ENCODE data around the gene NLRP13.

NLRP13 gene, protein sequence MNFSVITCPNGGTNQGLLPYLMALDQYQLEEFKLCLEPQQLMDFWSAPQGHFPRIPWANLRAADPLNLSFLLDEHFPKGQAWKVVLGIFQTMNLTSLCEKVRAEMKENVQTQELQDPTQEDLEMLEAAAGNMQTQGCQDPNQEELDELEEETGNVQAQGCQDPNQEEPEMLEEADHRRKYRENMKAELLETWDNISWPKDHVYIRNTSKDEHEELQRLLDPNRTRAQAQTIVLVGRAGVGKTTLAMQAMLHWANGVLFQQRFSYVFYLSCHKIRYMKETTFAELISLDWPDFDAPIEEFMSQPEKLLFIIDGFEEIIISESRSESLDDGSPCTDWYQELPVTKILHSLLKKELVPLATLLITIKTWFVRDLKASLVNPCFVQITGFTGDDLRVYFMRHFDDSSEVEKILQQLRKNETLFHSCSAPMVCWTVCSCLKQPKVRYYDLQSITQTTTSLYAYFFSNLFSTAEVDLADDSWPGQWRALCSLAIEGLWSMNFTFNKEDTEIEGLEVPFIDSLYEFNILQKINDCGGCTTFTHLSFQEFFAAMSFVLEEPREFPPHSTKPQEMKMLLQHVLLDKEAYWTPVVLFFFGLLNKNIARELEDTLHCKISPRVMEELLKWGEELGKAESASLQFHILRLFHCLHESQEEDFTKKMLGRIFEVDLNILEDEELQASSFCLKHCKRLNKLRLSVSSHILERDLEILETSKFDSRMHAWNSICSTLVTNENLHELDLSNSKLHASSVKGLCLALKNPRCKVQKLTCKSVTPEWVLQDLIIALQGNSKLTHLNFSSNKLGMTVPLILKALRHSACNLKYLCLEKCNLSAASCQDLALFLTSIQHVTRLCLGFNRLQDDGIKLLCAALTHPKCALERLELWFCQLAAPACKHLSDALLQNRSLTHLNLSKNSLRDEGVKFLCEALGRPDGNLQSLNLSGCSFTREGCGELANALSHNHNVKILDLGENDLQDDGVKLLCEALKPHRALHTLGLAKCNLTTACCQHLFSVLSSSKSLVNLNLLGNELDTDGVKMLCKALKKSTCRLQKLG

DNA sequence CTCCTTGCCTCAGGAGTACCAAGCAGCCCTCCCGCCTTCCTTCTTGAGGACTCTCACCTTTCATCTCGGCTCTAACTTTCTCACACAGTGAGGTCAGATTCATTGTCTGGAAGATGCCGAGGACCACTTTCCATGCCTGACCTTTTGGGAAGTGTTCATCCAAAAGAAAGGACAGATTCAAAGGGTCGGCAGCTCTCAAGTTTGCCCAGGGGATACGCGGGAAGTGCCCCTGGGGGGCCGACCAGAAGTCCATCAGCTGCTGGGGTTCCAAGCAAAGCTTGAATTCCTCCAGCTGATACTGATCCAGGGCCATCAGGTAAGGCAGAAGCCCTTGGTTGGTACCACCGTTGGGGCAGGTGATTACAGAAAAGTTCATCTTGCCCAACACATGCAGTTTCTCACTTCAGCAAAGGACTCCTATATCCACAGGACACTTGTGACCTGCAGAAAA lies at the start of gene NLRP13:
Gene NLRP13, minus strand, starts transcription at position 401 of the 451 bp plus-strand sequence. Its CDS starts 25 bp downstream, at position 376.
- DNase-seq (ENCODE audit: insufficient read length, low spot score) (no peak), FAIRE-seq (no peak)
- TF ChIP-seq, protein P1, sequence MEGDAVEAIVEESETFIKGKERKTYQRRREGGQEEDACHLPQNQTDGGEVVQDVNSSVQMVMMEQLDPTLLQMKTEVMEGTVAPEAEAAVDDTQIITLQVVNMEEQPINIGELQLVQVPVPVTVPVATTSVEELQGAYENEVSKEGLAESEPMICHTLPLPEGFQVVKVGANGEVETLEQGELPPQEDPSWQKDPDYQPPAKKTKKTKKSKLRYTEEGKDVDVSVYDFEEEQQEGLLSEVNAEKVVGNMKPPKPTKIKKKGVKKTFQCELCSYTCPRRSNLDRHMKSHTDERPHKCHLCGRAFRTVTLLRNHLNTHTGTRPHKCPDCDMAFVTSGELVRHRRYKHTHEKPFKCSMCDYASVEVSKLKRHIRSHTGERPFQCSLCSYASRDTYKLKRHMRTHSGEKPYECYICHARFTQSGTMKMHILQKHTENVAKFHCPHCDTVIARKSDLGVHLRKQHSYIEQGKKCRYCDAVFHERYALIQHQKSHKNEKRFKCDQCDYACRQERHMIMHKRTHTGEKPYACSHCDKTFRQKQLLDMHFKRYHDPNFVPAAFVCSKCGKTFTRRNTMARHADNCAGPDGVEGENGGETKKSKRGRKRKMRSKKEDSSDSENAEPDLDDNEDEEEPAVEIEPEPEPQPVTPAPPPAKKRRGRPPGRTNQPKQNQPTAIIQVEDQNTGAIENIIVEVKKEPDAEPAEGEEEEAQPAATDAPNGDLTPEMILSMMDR (IDR thresholded peaks at IDR 0.05; ENCODE audit: insufficient read depth, missing control alignments) = no peak

DNA sequence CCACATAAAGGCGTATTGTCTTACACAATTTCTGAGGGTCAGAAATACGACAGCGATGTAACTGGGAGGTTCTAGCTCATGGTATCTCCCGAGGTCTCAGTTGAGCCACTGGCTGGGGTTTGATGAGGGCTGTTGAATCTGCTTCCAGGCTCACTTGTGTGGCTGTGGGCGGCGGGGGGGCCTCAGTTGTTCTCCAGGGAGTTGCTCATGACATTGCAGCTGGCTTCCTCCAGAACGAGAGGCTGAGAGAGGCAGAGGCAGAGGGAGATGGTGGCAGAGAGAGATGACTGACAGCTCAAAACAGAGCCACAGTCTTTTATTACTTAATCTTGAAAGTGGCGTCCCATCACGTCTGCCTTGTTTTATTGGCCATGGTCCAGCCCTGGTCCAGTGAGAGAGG lies 48.3 kb upstream of the NLRP13 start:
- TF ChIP-seq, protein P1 (IDR thresholded peaks at IDR 0.05; ENCODE audit: insufficient read depth, missing control alignments) = no peak
- DNase-seq (ENCODE audit: insufficient read length, low spot score) (no peak), FAIRE-seq (no peak)

DNA sequence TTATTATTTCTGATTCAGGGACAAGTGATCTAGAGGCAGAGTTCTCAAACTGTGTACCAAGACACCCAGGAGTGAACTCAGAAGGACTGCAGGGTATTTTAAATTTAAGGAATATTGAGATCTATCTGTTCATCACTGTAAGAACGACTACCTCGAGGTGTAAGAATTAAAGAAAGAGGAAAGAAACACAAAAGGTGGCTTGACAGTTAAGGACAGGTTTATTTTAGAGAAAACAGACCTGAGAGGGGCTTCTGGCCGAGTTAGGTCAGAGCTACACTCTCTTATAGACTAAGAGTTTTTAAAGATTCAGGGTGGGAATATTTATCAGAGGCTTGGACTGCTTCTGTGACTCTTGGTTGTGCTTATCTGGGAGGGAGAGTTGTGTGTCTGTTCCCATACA lies 41.8 kb upstream of the NLRP13 start:
- TF ChIP-seq, protein P1 (IDR thresholded peaks at IDR 0.05; ENCODE audit: insufficient read depth, missing control alignments) = no peak
- FAIRE-seq = no peak

DNA sequence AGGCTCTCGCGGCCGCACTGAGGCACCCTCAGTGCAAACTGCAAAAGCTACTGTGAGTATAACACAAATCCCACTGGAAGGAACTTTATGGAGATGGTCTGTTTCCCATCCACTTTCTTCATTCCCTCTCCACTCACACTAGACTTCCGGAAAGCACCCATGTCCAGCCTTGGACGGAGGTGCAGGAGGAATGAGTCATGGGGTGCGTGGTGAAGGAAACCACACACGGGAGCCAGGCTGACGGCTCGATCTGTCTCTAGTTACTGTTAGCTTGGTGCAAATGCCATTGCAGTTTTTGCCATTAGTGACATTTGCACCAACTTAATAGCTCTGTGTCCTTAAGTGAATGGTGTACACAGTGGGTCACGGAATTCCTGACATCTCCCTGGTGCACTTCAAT lies 30.1 kb upstream of the NLRP13 start:
- no peak for DNase-seq (ENCODE audit: insufficient read length, low spot score)
- TF ChIP-seq, protein P1 (IDR thresholded peaks at IDR 0.05; ENCODE audit: insufficient read depth, missing control alignments) = no peak
- FAIRE-seq = no peak

More for the DNA sequence above, 41.8 kb upstream of the NLRP13 start:
- DNase-seq (ENCODE audit: insufficient read length, low spot score) = no peak

DNA sequence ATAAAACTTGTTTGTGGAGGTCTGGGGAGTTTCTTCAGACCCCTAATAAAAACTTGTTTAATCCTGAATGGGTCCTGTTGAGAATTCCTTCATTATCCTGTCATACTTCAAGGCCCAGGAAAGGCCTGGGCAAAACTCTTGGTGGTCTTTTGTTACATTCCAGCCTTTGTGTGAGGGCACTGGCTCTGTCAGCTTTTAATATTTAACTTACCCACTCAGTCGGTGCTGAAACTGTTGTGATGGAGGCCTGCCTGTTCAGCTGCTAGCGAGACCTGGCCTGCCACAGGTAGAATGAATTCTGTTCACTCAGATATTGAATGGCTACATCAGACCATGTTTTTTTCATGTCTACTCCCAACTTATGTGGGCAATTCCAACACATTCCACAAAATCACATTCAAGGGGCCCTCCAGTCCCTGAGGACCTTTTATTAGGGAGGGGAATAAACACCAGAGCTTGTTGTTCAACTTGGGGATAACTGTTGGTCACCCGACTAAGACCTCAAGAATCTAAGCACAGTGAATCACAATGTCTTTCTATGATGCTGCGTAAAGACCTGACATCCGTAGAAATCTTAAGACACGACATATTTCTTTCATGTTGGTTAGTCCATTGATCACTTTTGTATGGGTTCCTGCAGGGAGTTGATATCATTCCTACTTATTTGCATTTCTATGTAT lies 28.0 kb upstream of the NLRP13 start:
- FAIRE-seq (no peak), DNase-seq (ENCODE audit: insufficient read length, low spot score) (no peak)
- TF ChIP-seq, protein P1 (IDR thresholded peaks at IDR 0.05; ENCODE audit: insufficient read depth, missing control alignments) = no peak

DNA sequence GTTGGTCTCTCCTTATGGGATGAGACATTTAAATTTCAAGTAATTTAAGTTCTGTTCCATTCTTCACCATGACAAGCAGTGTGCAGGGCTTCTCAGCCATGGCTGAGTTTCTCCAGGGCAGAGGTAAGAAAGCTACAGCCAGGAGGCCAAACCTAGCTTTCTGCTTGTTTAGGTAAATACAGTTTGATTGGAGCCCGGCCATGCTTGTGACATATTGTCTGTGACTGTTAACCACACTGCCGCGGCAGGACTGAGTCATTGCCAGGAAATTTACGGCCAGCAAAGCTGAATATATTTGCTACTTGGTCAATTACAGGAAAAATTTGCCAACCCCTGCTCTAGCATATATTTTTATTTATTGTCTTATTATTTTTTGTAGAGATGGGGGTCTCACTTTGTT lies 26.2 kb upstream of the NLRP13 start:
- FAIRE-seq (no peak), DNase-seq (ENCODE audit: insufficient read length, low spot score) (no peak)
- TF ChIP-seq, protein P1 (IDR thresholded peaks at IDR 0.05; ENCODE audit: insufficient read depth, missing control alignments) = no peak

Measured in D721Med (cell line).